GM10266 (cell line): Measurements from ENCODE around the gene S1PR2.
"Not testable (repeated sequence)": the region's sequence is repeated elsewhere in the genome, so short reads cannot be mapped to it uniquely, and the experiment has no call there.

ENCODE experiments used
- DNase-seq: peaks from one replicate; pipeline ENCODE4 v3.0.0; 2012; ENCODE audit errors: extremely low spot score
- TF ChIP-seq, protein P1 (sequence below): IDR thresholded peaks from 2 replicates; pipeline ENCODE4 v1.5.1; 2012; ENCODE audit warnings: mild to moderate bottlenecking, low read depth; ENCODE audit not compliant: control insufficient read depth, insufficient read depth; ENCODE audit errors: missing control alignments

Gene S1PR2

DNA sequence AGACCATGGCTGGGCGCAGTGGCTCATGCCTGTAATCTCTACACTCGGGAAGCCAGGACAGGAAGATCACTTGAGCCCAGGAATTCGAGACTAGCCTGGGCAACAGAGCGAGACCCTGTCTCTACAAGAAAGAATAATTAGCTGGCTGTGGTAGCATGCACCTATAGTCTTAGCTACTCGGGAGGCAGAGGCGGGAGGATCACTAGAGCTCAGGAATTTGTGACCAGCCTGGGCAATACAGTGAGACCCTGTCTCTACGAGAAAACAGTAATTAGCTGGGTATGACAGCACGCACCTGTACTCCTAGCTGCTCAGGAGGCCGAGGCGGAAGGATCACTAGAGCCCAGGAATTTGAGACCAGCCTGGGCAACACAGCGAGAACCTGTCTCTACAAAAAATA, 43.8 kb downstream of the S1PR2 start:
- DNase-seq = no peak
- TF ChIP-seq, protein P1, sequence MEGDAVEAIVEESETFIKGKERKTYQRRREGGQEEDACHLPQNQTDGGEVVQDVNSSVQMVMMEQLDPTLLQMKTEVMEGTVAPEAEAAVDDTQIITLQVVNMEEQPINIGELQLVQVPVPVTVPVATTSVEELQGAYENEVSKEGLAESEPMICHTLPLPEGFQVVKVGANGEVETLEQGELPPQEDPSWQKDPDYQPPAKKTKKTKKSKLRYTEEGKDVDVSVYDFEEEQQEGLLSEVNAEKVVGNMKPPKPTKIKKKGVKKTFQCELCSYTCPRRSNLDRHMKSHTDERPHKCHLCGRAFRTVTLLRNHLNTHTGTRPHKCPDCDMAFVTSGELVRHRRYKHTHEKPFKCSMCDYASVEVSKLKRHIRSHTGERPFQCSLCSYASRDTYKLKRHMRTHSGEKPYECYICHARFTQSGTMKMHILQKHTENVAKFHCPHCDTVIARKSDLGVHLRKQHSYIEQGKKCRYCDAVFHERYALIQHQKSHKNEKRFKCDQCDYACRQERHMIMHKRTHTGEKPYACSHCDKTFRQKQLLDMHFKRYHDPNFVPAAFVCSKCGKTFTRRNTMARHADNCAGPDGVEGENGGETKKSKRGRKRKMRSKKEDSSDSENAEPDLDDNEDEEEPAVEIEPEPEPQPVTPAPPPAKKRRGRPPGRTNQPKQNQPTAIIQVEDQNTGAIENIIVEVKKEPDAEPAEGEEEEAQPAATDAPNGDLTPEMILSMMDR = no peak

DNA sequence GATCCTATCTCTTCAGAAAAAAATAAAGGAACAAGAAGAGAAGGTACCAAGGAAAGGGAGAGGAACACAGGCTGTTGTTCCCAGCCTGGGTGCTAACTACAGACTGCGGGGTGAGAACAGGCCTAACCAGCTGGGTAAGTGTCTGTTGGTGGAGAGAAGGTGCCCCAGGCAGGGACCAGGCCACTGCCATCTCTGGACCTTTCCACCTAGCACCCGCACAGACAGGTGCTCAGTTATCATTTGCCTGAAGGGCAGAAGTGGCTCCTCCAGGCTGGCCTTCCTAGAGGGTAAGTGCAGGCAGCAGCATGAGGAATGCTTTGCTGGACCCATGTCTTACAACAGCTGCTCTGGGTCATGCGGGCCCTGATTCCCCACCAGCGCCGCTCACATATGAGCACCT, 46.5 kb downstream of the S1PR2 start:
- DNase-seq = no peak

DNA sequence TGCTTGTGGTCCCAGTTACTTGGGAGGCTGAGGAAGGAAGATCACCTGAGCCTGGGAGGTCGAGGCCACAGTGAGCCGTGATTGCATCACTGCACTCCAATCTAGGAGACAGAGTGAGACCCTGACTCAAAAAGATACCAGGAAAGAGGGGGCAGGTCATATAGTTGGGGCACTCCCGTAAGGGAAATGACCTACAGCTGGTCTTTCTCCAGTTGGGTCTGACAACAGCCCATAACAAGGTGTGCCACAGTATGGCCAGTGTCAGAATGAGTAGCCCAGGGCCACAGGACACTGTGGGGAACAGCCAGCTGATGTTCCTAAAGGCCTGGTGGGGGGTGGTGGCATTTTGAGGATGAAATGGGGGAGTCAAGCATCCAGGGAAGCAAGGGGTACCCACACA, 47.2 kb downstream of the S1PR2 start:
- DNase-seq = no peak
- TF ChIP-seq, protein P1 = no peak

More for the DNA sequence above, 46.5 kb downstream of the S1PR2 start:
- TF ChIP-seq, protein P1 = no peak

DNA sequence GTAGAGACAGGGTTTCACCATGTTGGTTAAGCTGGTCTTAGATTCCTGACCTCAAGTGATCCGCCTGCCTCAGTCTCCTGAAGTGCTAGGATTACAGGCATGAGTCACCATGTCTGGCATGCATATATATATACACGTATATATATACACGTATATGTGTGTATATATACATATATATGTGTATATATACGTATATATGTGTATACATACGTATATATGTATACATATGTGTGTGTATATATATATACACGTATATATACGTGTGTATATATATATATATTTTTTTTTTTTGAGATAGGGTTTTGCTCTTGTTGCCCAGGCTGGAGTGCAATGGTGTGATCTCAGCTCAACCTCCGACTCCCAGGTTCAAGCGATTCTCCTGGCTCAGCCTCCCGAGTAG, 48.3 kb downstream of the S1PR2 start:
- TF ChIP-seq, protein P1 = no peak

DNA sequence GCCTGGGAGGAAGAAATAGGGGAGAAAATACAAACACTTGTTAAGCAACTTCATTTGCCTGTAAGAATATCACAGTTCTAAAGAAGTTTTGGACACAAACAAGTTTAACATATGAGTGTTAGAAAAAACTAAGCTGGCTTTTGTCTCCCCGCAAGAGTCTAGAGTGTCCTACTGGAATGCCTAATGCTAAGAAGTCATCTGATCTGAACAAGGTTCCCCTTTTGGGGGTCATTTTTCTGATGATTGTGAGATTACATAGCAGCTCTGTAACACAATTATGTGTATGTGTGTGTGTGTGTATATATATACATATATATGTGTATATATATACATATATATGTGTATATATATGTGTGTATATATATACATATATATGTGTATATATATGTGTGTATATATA, 49.1 kb downstream of the S1PR2 start:
- TF ChIP-seq, protein P1 = no peak
- DNase-seq = no peak

More for the DNA sequence above, 48.3 kb downstream of the S1PR2 start:
- DNase-seq = no peak

DNA sequence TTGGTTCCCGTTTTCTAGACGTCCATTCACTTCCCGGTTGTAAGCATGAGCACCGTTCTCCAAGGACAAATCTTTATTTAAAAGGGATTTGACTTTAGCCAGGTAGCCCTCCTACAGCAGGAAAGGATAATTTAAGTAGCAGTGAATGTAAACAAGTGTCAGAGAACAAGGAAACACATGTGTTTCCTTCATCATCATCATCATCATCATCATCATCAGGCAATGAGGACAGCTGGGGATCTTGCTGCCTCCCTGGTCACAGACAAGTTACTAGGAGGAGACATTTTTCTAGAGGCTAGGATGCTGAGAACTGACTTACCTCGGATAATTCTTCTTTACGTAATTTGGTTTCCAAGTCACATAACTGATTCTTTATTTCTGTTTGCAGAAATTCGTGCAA, 50.7 kb downstream of the S1PR2 start:
- TF ChIP-seq, protein P1 = no peak
- no peak for DNase-seq

DNA sequence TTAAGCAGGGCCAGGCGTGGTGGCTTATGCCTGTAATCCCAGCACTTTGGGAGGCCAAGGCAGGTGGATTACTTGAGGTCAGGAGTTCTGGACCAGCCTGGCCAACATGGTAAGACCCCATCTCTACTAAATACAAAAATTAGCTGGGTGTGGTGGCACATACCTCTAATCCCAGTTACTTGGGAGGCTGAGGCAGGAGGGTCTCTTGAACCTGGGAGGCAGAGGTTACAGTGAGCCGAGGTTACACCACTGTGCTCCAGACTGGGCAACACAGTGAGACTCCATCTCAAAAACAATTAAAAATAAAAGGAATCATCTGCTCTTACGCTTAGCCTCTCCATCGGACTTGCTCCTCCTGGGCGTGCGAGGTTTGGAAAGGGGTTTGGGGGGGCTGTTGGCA, 51.1 kb downstream of the S1PR2 start:
- DNase-seq = not testable (repeated sequence)

DNA sequence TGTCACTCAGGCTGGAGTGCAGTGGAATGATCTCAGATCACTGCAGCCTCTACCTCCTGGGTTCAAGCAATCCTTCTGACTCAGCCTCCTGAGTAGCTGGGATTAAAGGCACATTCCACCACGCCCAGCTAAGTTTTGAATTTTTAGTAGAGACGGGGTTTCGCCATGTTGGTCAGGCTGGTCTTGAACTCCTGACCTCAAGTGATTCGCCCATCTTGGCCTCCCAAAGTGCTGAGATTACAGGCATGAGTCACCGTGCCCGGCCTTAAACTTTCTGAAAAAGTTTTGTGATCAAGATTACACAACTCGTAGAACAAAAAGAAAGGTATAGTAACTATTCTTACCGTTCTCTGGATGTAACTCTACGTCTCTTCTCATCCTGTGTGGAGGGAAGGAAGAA, 57.6 kb downstream of the S1PR2 start:
- DNase-seq = no peak
- TF ChIP-seq, protein P1 = no peak
